Nephron progenitor cell (in vitro differentiated cells): ENCODE data around the gene ASIC3.

Source experiments
- DNase-seq: peaks from one replicate; pipeline ENCODE4 v3.0.0; 2021
- H3K27ac Mint-ChIP-seq: 2 replicates; pipeline ENCODE4 v1.8.0; 2021; ENCODE audit warnings: mild to moderate bottlenecking, moderate library complexity, mixed read lengths
- H3K27me3 Mint-ChIP-seq: 2 replicates; pipeline ENCODE4 v1.8.0; 2021; ENCODE audit warnings: mild to moderate bottlenecking, low read depth, mixed read lengths; ENCODE audit not compliant: poor library complexity
- H3K36me3 Mint-ChIP-seq: 2 replicates; pipeline ENCODE4 v1.8.0; 2021; ENCODE audit warnings: low read depth, mixed read lengths
- H3K4me1 Mint-ChIP-seq: 2 replicates; pipeline ENCODE4 v1.8.0; 2021; ENCODE audit warnings: mixed read lengths
- H3K4me3 Mint-ChIP-seq: 2 replicates; pipeline ENCODE4 v1.8.0; 2021; ENCODE audit warnings: mild to moderate bottlenecking, moderate library complexity, mixed read lengths
- H3K9me3 Mint-ChIP-seq: 2 replicates; pipeline ENCODE4 v1.8.0; 2021; ENCODE audit warnings: mild to moderate bottlenecking, moderate library complexity, mixed read lengths
- TF ChIP-seq, protein P1 (sequence below): fragments of 200-600 bp; sonication (generic); IDR thresholded peaks from 2 replicates; pipeline ENCODE4 v1.5.0; 2021; ENCODE audit warnings: antibody characterized with exemption

The ASIC3 gene

DNA sequence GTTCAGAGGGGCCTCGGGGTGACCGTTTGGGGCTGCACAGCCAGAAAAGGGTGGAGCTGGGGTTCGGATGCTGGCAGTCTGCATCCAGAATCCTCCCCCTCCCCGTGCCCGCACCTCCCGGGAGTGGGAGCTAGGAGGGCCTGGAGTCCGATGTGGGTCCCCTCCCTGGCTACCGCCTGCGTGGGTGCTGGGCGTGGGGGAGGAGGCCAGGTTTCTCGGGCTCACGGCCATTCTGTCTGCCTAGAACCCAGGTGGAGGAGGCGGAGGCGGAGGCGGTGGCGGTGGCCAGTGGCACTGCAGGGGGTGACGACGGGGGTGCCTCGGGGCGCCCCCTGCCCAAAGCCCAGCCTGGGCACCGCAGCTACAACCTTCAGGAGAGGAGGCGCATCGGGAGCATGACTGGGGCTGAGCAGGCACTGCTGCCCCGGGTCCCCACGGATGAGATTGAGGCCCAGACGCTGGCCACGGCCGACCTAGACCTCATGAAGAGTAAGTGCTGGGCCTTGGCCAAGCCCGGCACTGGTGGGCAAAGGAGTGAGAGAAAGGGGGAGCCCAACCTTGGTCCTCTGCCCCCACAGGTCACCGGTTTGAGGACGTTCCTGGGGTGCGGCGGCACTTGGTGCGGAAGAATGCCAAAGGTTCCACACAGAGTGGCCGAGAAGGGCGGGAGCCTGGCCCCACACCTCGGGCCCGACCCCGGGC is 18.1 kb downstream of the ASIC3 start:
- H3K4me1 Mint-ChIP-seq: peaks cover 14% of the 10 kb centered on the region
- H3K4me3 Mint-ChIP-seq: no peak overlapping the region
- H3K9me3 Mint-ChIP-seq: no peaks in the 10 kb centered on the region
- TF ChIP-seq, protein P1, sequence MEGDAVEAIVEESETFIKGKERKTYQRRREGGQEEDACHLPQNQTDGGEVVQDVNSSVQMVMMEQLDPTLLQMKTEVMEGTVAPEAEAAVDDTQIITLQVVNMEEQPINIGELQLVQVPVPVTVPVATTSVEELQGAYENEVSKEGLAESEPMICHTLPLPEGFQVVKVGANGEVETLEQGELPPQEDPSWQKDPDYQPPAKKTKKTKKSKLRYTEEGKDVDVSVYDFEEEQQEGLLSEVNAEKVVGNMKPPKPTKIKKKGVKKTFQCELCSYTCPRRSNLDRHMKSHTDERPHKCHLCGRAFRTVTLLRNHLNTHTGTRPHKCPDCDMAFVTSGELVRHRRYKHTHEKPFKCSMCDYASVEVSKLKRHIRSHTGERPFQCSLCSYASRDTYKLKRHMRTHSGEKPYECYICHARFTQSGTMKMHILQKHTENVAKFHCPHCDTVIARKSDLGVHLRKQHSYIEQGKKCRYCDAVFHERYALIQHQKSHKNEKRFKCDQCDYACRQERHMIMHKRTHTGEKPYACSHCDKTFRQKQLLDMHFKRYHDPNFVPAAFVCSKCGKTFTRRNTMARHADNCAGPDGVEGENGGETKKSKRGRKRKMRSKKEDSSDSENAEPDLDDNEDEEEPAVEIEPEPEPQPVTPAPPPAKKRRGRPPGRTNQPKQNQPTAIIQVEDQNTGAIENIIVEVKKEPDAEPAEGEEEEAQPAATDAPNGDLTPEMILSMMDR: no peak
- H3K36me3 Mint-ChIP-seq: peaks cover 21% of the 10 kb centered on the region
- no peak for DNase-seq
- peaks cover 5% of the 10 kb centered on the region for H3K27me3 Mint-ChIP-seq
- no peak overlapping the region for H3K27ac Mint-ChIP-seq

DNA sequence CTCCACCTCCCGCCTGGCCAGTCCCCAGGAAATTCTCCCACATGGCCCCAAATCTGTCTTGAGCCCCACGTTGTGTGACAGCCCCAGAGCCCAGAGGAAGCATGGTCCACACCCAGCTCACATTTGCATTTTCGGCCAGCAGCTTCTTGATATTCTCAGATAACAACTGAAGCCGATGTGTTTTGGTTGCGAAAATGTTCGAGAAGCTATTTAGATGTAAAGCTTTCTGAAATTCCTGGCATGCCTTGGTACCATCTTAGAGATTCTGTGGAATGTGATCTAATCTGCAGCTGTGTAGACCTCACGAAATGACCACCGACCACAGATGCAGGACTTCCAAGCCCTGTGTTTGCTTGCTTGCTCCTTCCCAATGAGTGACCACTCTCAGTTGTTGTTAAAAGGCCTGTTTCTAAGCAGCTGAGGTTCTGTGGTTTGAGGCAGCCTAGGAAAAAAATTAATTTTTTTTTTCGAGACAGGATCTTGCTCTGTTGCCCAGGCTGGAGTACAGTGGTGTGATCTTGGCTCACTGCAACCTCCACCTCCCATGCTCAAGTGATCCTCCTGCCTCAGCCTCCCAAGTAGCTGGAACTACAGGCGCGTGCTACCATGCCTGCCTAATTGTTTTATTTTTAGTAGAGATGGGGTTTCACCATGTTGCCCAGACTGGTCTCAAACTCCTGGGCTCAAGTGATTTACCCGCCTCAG is 19.9 kb downstream of the ASIC3 start:
- TF ChIP-seq, protein P1: no peak
- Mint-ChIP-seq H3K27me3 (peaks cover 3% of the 10 kb centered on the region), H3K9me3 (no peaks in the 10 kb centered on the region), H3K4me1 (peaks cover 5% of the 10 kb centered on the region), H3K36me3 (peaks cover 29% of the 10 kb centered on the region), H3K4me3 (no peak overlapping the region), H3K27ac (no peak overlapping the region)
- DNase-seq: no peak

DNA sequence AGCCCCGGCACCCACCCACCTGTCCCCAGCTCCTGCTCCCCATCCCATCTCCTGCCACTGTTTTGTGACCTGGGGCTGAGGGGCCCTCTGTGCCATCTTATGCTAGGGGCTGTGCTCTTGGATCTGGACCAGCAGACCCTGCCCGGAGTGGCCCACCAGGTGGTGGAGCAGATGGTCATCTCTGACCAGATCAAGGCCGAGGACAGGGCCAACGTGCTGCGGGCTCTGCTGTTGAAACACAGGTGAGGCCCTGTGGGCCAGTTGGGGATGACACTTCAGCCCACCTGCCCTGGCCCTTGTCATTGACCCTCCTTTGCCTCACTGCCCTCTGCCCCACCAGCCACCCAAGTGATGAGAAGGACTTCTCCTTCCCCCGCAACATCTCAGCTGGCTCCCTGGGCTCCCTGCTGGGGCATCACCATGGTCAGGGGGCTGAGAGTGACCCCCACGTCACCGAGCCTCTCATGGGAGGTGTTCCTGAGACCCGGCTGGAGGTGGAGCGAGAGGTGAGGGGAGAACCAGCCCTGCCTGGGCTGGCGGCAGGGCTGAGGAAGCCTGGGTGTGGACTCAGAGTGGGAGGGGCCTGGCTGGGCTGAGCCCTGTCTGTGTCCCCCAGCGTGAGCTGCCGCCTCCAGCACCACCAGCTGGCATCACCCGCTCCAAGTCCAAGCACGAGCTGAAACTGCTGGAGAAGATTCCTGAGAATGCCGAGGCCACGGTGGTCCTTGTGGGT is 21.7 kb downstream of the ASIC3 start:
- no peaks in the 10 kb centered on the region for H3K4me1 Mint-ChIP-seq
- H3K27ac Mint-ChIP-seq: no peak overlapping the region
- H3K4me3 Mint-ChIP-seq: no peak overlapping the region
- no peak for DNase-seq
- peaks cover 3% of the 10 kb centered on the region for H3K27me3 Mint-ChIP-seq
- TF ChIP-seq, protein P1: no peak
- H3K9me3 Mint-ChIP-seq: no peaks in the 10 kb centered on the region
- peaks cover 29% of the 10 kb centered on the region for H3K36me3 Mint-ChIP-seq

DNA sequence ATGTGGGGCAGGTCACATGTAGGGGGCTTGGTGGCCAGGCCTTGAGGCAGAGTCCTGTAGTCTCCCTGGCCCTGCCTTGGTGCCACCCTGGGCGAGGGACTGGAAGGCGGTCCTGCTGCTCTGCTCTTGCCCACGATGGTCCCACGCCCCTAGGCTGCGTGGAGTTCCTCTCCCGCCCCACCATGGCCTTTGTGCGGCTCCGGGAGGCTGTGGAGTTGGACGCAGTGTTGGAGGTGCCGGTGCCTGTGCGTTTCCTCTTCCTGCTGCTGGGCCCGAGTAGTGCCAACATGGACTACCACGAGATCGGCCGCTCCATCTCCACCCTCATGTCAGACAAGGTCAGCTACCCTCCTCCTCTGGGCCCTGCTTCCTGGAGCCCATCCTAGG is 22.2 kb downstream of the ASIC3 start:
- H3K36me3 Mint-ChIP-seq: peaks cover 26% of the 10 kb centered on the region
- TF ChIP-seq, protein P1: no peak

DNA sequence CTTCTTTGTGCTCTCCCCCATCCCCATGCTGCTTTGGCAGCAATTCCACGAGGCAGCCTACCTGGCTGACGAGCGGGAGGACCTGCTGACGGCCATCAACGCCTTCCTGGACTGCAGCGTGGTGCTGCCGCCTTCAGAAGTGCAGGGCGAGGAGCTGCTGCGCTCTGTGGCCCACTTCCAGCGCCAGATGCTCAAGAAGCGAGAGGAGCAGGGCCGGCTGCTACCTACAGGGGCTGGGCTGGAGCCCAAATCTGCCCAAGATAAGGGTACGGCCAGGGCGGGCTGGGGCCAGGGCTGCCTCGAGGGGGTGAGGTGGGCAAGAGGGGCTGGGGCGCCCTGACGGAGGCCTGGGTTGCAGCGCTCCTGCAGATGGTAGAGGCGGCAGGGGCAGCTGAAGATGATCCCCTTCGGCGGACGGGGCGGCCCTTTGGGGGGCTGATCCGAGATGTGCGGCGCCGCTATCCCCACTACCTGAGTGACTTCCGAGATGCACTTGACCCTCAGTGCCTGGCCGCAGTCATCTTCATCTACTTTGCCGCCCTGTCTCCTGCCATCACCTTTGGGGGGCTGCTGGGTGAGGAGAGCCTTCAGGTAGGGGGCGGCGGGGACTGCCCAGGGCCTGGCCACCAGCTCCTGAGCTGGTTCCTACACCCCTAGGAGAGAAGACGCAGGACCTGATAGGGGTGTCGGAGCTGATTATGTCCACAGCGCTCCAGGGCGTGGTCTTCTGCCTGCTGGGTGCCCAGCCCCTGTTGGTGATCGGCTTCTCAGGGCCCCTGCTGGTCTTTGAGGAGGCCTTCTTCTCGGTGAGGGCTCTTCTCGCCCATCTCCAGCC is 22.9 kb downstream of the ASIC3 start:
- H3K27ac Mint-ChIP-seq: no peak overlapping the region
- no peaks in the 10 kb centered on the region for H3K27me3 Mint-ChIP-seq
- H3K4me1 Mint-ChIP-seq: no peaks in the 10 kb centered on the region
- TF ChIP-seq, protein P1: no peak
- peaks cover 33% of the 10 kb centered on the region for H3K36me3 Mint-ChIP-seq
- no peak for DNase-seq
- H3K9me3 Mint-ChIP-seq: no peaks in the 10 kb centered on the region
- H3K4me3 Mint-ChIP-seq: no peak overlapping the region

More for the DNA sequence above, 22.2 kb downstream of the ASIC3 start:
- Mint-ChIP-seq H3K9me3 (no peaks in the 10 kb centered on the region), H3K4me1 (no peaks in the 10 kb centered on the region), H3K27me3 (no peaks in the 10 kb centered on the region), H3K4me3 (no peak overlapping the region), H3K27ac (no peak overlapping the region)
- no peak for DNase-seq
